Measurements from ENCODE around the gene PARP16.

The PARP16 gene, protein sequence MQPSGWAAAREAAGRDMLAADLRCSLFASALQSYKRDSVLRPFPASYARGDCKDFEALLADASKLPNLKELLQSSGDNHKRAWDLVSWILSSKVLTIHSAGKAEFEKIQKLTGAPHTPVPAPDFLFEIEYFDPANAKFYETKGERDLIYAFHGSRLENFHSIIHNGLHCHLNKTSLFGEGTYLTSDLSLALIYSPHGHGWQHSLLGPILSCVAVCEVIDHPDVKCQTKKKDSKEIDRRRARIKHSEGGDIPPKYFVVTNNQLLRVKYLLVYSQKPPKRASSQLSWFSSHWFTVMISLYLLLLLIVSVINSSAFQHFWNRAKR

DNA sequence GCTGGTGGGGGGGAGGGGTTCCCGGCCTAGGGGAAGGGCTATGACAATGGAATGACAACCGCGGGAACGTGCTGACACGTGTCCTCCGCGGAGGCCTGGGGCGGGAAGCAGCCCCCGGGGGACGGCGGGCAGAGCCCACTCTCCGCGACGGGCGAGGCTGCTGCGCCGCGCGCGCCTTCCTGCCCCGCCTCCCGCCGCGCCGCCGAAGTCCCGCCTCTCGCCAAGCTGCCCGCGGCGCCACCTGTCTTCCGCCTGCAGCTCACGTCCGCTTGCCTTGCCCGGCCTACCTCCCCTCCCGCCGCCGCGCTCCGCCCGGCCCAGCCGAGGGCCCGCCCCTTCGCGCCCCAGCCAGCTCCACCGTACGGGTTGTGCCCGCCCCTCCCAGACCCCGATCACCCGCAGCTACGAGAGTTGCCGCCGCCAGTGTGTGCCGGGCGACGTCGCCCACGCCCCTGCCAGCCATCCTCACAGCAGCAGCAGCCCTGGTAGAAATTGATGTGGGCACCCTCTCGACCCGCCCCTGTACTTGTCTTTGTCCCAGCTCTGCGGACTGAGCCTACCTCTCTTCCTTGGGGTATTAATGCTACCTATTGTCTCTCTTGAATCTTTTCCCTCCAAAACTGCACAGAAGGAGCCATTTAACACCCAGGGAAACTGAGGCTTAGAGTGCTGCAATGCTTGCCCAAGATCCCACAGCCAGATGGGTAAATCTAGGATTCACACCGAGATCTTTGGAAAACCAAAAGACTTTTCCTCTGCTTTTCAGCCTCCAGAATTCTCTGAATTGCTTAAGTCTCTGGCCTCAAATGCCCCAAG is at the start of gene PARP16:
Gene PARP16, minus strand, starts transcription at position 180 of the 816 bp plus-strand sequence. CDS start 457 bp downstream, outside the sequence.
- DNase-seq (ENCODE audit: extremely low read depth, insufficient read length) = peak; percentile 96
- TF ChIP-seq, protein P1, sequence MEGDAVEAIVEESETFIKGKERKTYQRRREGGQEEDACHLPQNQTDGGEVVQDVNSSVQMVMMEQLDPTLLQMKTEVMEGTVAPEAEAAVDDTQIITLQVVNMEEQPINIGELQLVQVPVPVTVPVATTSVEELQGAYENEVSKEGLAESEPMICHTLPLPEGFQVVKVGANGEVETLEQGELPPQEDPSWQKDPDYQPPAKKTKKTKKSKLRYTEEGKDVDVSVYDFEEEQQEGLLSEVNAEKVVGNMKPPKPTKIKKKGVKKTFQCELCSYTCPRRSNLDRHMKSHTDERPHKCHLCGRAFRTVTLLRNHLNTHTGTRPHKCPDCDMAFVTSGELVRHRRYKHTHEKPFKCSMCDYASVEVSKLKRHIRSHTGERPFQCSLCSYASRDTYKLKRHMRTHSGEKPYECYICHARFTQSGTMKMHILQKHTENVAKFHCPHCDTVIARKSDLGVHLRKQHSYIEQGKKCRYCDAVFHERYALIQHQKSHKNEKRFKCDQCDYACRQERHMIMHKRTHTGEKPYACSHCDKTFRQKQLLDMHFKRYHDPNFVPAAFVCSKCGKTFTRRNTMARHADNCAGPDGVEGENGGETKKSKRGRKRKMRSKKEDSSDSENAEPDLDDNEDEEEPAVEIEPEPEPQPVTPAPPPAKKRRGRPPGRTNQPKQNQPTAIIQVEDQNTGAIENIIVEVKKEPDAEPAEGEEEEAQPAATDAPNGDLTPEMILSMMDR (IDR thresholded peaks at IDR 0.05; ENCODE audit: insufficient read depth, low read length, poor library complexity, severe bottlenecking) = peak; percentile 7
- no peaks in the 10 kb centered on the region for H3K27me3 ChIP-seq (replicated peaks; ENCODE audit: control insufficient read depth, insufficient read depth, low read length)
- no peaks in the 10 kb centered on the region for H3K36me3 ChIP-seq (ENCODE audit: control insufficient read depth, insufficient read depth, low read length)
- peak within 1 kb of the TSS; percentile 76 for H3K4me3 ChIP-seq (replicated peaks; ENCODE audit: low read depth, low read length)

DNA sequence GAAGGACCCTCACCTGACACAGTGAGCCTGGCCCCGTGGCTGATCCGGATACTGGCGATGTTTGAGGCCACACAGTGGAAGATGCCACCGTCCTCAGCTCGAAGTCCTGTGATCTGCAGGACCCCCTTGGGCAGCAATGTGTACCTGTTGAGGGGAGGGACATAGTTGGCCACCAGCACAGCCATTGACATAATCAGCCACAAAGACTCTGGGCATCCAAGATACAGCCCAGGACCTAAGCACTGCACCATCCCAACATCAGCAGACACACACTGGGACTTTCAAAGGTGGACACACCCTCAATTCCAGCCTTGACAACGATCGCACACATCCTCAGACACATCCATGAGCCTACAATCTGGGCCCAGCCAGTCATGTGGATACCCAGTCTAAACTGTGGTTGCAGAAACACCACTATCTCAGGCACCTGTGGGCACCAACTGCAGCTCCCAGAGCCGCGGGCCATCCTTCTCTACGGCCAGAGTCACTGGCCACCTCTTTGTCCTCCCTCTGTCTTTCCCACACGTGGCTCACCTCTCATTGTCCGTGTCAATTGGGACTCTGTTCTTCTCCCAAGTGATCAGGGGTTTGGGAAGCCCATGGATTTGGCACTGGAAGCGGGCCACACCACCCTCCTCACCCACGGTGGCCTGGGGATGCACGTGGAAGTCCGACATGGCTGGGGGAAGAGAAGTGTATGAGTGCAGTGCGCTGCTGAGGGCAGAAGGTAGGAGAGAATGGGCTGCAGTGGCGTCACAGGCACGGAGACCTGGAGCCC is 48.8 kb upstream of the PARP16 start:
- DNase-seq (ENCODE audit: extremely low read depth, insufficient read length) = no peak
- H3K27me3 ChIP-seq (replicated peaks; ENCODE audit: control insufficient read depth, insufficient read depth, low read length) = no peaks in the 10 kb centered on the region; the same call in 1 of the 2 replicates
- no peak overlapping the region for H3K4me3 ChIP-seq (replicated peaks; ENCODE audit: low read depth, low read length)
- no peaks in the 10 kb centered on the region for H3K36me3 ChIP-seq (ENCODE audit: control insufficient read depth, insufficient read depth, low read length)
- TF ChIP-seq, protein P1 (IDR thresholded peaks at IDR 0.05; ENCODE audit: insufficient read depth, low read length, poor library complexity, severe bottlenecking) = no peak

DNA sequence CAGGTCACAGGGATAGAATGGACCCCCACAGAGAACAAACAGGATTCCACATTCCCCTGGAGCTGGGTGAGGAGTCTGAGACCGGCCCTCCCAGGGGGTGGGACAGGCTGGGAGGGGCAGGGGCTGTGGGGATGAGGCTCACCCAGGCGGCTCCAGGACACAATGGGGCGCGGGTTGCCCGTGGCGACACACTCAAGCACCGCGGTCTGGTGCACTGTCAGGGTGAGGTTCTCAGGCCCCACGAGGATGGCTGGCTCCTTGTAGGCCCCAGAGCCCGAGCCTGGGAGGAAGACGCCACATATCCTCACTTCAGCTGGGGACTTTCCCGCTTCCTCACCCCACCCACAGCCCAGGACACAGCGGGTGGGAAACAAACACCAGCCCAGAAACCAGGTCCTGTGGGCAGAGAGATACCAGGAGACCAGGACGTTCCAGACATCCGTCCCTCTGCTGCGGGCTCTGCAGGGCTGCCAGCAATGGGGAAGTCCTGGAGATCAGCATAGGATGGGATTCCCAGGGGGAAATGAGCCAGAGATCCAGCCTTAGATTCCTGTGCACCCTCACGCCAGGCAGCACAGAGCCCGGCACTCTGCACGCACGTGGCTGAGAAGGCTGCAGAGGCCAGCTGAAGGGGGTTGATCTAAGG is 48.0 kb upstream of the PARP16 start:
- H3K27me3 ChIP-seq (replicated peaks; ENCODE audit: control insufficient read depth, insufficient read depth, low read length) = no peaks in the 10 kb centered on the region; the same call in 1 of the 2 replicates
- DNase-seq (ENCODE audit: extremely low read depth, insufficient read length) = no peak

DNA sequence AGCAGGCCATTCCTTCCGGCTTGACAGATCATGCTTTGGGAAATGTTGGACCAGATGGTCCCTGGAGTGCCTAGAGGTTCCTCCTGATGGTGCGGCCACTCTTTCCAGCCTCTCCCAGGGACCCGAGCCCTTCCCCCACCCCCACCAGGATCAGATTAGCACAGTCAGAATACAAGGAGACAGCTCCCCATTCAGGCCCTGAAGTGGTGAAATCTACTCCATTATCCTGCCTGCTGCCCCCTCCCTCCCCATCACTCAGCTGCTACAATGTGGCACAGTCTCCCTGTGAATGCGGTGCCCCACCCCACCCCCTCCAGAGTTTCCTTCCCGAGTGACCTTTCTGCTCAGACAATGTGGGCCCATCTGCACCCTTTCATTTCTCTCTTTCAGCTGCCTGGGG is 47.2 kb upstream of the PARP16 start:
- Histone ChIP-seq H3K27me3 (replicated peaks; ENCODE audit: control insufficient read depth, insufficient read depth, low read length) (no peaks in the 10 kb centered on the region; the same call in 1 of the 2 replicates), H3K36me3 (ENCODE audit: control insufficient read depth, insufficient read depth, low read length) (no peaks in the 10 kb centered on the region), H3K4me3 (replicated peaks; ENCODE audit: low read depth, low read length) (no peak overlapping the region)
- no peak for DNase-seq (ENCODE audit: extremely low read depth, insufficient read length)
- TF ChIP-seq, protein P1 (IDR thresholded peaks at IDR 0.05; ENCODE audit: insufficient read depth, low read length, poor library complexity, severe bottlenecking) = no peak

More for the DNA sequence above, 48.0 kb upstream of the PARP16 start:
- Histone ChIP-seq H3K4me3 (replicated peaks; ENCODE audit: low read depth, low read length) (no peak overlapping the region), H3K36me3 (ENCODE audit: control insufficient read depth, insufficient read depth, low read length) (no peaks in the 10 kb centered on the region)
- TF ChIP-seq, protein P1 (IDR thresholded peaks at IDR 0.05; ENCODE audit: insufficient read depth, low read length, poor library complexity, severe bottlenecking) = no peak

DNA sequence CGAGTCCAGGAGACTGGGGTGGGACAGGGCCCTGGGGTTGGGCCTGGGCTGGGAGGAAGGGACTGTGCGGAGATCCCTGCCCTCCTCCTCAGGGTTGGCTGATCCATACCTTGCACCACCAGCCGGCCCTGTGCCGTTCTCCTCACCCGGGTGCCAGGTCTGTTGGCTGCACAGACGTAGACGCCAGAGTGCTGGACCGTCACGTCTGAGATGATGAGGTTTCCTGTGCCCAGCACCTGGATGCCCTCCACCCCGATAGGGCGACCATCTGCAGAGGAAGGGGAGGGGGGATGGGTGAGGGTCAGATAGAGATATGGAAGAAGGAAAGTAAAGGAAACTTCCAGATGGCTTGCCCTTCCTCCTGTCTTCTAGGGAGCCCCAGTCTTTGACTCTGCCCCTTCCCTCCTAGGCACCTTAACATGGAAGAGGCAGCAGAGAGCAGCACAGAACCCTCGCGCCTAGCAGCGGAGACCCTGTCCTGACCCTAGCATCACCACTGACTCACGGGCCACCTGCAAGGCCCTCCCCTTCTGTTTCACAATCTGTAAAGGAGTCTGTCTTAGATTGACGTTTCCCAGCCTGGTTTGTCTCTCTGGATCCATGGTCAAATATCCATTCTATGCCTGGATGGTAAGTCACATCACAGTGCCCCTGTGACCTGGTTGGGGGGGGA is 46.6 kb upstream of the PARP16 start:
- TF ChIP-seq, protein P1 (IDR thresholded peaks at IDR 0.05; ENCODE audit: insufficient read depth, low read length, poor library complexity, severe bottlenecking) = no peak
- Histone ChIP-seq H3K4me3 (replicated peaks; ENCODE audit: low read depth, low read length) (no peak overlapping the region), H3K27me3 (replicated peaks; ENCODE audit: control insufficient read depth, insufficient read depth, low read length) (no peaks in the 10 kb centered on the region; the same call in 1 of the 2 replicates), H3K36me3 (ENCODE audit: control insufficient read depth, insufficient read depth, low read length) (no peaks in the 10 kb centered on the region)
- no peak for DNase-seq (ENCODE audit: extremely low read depth, insufficient read length)

Data from GM06990 (cell line).